HL-60 (cell line): ENCODE measurements around the gene IQSEC1.

Source experiments
- CTCF ChIP-seq: IDR thresholded peaks from one replicate; pipeline ENCODE4 v1.5.1; 2011; ENCODE audit warnings: low read length, control low read depth, inconsistent platforms; ENCODE audit not compliant: insufficient read depth
- POLR2AphosphoS5 ChIP-seq: IDR thresholded peaks from 2 replicates; pipeline ENCODE4 v1.6.1; 2012; ENCODE audit warnings: low read depth

- no peak for TF ChIP-seq POLR2AphosphoS5
- TF ChIP-seq CTCF: no peak
Observed at GRCh38 chr3:12946649-12947316, 126.4 kb downstream of the IQSEC1 start.
